Ishikawa (cell line): ENCODE measurements around the gene SLC35G3.

Experiments
- CEBPB ChIP-seq: IDR thresholded peaks from 2 replicates; pipeline ENCODE4 v1.6.1; 2012
- CREB1 ChIP-seq: IDR thresholded peaks from 2 replicates; pipeline ENCODE4 v1.6.1; 2012; ENCODE audit warnings: low read depth
- EGR1 ChIP-seq: IDR thresholded peaks from 2 replicates; pipeline ENCODE4 v1.6.1; 2012
- EP300 ChIP-seq: IDR thresholded peaks from 2 replicates; pipeline ENCODE4 v1.6.1; 2012; ENCODE audit warnings: borderline replicate concordance
- FOXM1 ChIP-seq: IDR thresholded peaks from 2 replicates; pipeline ENCODE4 v1.6.1; 2012; ENCODE audit warnings: low read depth, borderline replicate concordance
- MAX ChIP-seq: IDR thresholded peaks from 2 replicates; pipeline ENCODE4 v1.6.1; 2012
- NFIC ChIP-seq: IDR thresholded peaks from 2 replicates; pipeline ENCODE4 v1.6.1; 2012
- RAD21 ChIP-seq: IDR thresholded peaks from 2 replicates; pipeline ENCODE4 v1.6.1; 2012; ENCODE audit warnings: low read depth
- REST ChIP-seq: IDR thresholded peaks from 2 replicates; pipeline ENCODE4 v1.6.1; 2012; ENCODE audit warnings: low read depth, mild to moderate bottlenecking
- TAF1 ChIP-seq: IDR thresholded peaks from 2 replicates; pipeline ENCODE4 v1.6.1; 2012; ENCODE audit warnings: low read depth, mild to moderate bottlenecking
- TCF12 ChIP-seq: IDR thresholded peaks from 2 replicates; pipeline ENCODE4 v1.6.1; 2012; ENCODE audit warnings: low read depth
- TEAD4 ChIP-seq: IDR thresholded peaks from 2 replicates; pipeline ENCODE4 v1.6.1; 2012
- USF1 ChIP-seq: IDR thresholded peaks from 2 replicates; pipeline ENCODE4 v1.6.1; 2012
- YY1 ChIP-seq: IDR thresholded peaks from 2 replicates; pipeline ENCODE4 v1.6.1; 2012; ENCODE audit warnings: low read depth
- ZBTB7A ChIP-seq: IDR thresholded peaks from 2 replicates; pipeline ENCODE4 v1.6.1; 2012; ENCODE audit warnings: low read depth

Gene SLC35G3

GRCh38 chr17:35238821-35239220 is 44.6 kb upstream of the SLC35G3 start:
- TF ChIP-seq TAF1 = no peak
- TF ChIP-seq RAD21 = no peak
- TF ChIP-seq CEBPB = no peak
- no peak for TF ChIP-seq EP300
- TF ChIP-seq NFIC = no peak
- no peak for TF ChIP-seq CREB1
- no peak for TF ChIP-seq USF1
- no peak for TF ChIP-seq MAX
- TF ChIP-seq REST = no peak
- no peak for TF ChIP-seq TEAD4
- no peak for TF ChIP-seq YY1
- no peak for TF ChIP-seq ZBTB7A
- TF ChIP-seq FOXM1 = no peak
- no peak for TF ChIP-seq TCF12
- TF ChIP-seq EGR1 = no peak

- TF ChIP-seq ZBTB7A (no peak), YY1 (no peak), USF1 (no peak), RAD21 (no peak)
These were observed 42.6 kb upstream of the SLC35G3 start for GRCh38 chr17:35236821-35237220.

- TF ChIP-seq EP300 = no peak
- TF ChIP-seq CEBPB = no peak
- no peak for TF ChIP-seq TEAD4
- TF ChIP-seq MAX = no peak
- TF ChIP-seq TCF12 = no peak
These were observed 41.7 kb upstream of the SLC35G3 start for GRCh38 chr17:35235917-35236316.

- TF ChIP-seq TCF12 = no peak
- no peak for TF ChIP-seq RAD21
- TF ChIP-seq TAF1 = no peak
- no peak for TF ChIP-seq CEBPB
- no peak for TF ChIP-seq EGR1
- no peak for TF ChIP-seq EP300
- TF ChIP-seq NFIC = no peak
These were observed 41.1 kb upstream of the SLC35G3 start for GRCh38 chr17:35235289-35235688.

GRCh38 chr17:35229638-35230037 is 35.4 kb upstream of the SLC35G3 start:
- no peak for TF ChIP-seq NFIC
- no peak for TF ChIP-seq CEBPB
- no peak for TF ChIP-seq MAX
- no peak for TF ChIP-seq USF1
- TF ChIP-seq TAF1 = no peak
- TF ChIP-seq YY1 = no peak
- no peak for TF ChIP-seq EP300
- TF ChIP-seq EGR1 = no peak
- TF ChIP-seq CREB1 = no peak
- TF ChIP-seq TCF12 = no peak

GRCh38 chr17:35227546-35227945 is 33.4 kb upstream of the SLC35G3 start:
- TF ChIP-seq EGR1 = no peak

GRCh38 chr17:35224436-35224835 is 30.2 kb upstream of the SLC35G3 start:
- TF ChIP-seq RAD21 (no peak), YY1 (no peak), TEAD4 (no peak)

GRCh38 chr17:35222452-35222851 is 28.3 kb upstream of the SLC35G3 start:
- TF ChIP-seq YY1 = no peak
- TF ChIP-seq TCF12 = no peak
- TF ChIP-seq USF1 = no peak
- no peak for TF ChIP-seq FOXM1
- TF ChIP-seq TEAD4 = no peak
- no peak for TF ChIP-seq TAF1
- TF ChIP-seq CEBPB = no peak
- no peak for TF ChIP-seq RAD21
- no peak for TF ChIP-seq MAX
- TF ChIP-seq REST = no peak
- no peak for TF ChIP-seq EP300
- no peak for TF ChIP-seq CREB1
- no peak for TF ChIP-seq ZBTB7A
- no peak for TF ChIP-seq EGR1
- TF ChIP-seq NFIC = no peak
